Activated T-cell treated with anti-CD3 and anti-CD28 coated beads, Interleukin-2, amount 50 U/mL, for 4 hours (primary cell): ENCODE results near the gene GNS. TPM values are rescaled to one million over a fixed set of nuclear protein-coding genes. Genes with fewer than 3 reads are reported as not detected.

ENCODE experiments used
- ATAC-seq, 2 donors: fragments of 200-7000 bp; cut with Tn5 transposase; one replicate each; pipeline ENCODE4 v1.10.0; 2021
- DNase-seq: peaks from one replicate; pipeline ENCODE4 v3.0.0-alpha.2; 2020
- H3K27me3 Mint-ChIP-seq: one replicate; pipeline ENCODE4 v1.8.0; 2021; ENCODE audit warnings: low read depth, mixed read lengths
- H3K36me3 Mint-ChIP-seq: one replicate; pipeline ENCODE4 v1.8.0; 2022; ENCODE audit warnings: mixed read lengths; ENCODE audit not compliant: insufficient read depth
- H3K4me1 Mint-ChIP-seq: one replicate; pipeline ENCODE4 v1.8.0; 2021; ENCODE audit warnings: low read depth, mixed read lengths
- H3K4me3 Mint-ChIP-seq: one replicate; pipeline ENCODE4 v1.8.0; 2021; ENCODE audit warnings: mild to moderate bottlenecking, moderate library complexity, mixed read lengths
- H3K9me3 Mint-ChIP-seq: one replicate; pipeline ENCODE4 v1.8.0; 2021; ENCODE audit warnings: mixed read lengths
- total RNA-seq, 3 donors: library from RNA; stranded (reverse); gene quantifications; one replicate each; pipeline ENCODE4 v1.2.1, GENCODE V29; 2021

Gene GNS
- total RNA-seq, 3 donors from 2014 or later = 15.7 to 17.2 (median 16.0) TPM

DNA sequence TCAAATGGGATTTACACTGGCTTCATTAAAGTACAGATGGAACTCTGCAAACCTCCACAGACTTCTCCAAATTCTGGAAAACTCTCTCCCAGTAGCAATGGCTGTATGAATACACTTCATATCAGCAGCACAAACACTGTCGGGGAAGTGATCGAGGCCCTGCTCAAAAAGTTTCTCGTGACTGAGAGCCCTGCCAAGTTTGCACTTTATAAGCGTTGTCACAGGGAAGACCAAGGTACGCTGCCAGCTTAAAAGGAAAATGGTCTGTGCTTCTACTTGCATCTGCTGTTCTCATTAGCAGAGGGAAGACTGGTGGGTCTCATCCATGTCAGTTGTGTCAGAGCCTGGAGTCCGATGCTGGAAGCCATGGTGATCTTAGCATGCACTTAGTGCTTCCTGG is 71.0 kb downstream of the GNS start:
- H3K4me1 Mint-ChIP-seq = peaks cover 72% of the 10 kb centered on the region
- H3K27me3 Mint-ChIP-seq = no peaks in the 10 kb centered on the region
- no peak for ATAC-seq
- no peak for DNase-seq
- H3K9me3 Mint-ChIP-seq = no peaks in the 10 kb centered on the region
- H3K4me3 Mint-ChIP-seq = peak overlapping the region; percentile 25
- H3K36me3 Mint-ChIP-seq = peaks cover 38% of the 10 kb centered on the region

DNA sequence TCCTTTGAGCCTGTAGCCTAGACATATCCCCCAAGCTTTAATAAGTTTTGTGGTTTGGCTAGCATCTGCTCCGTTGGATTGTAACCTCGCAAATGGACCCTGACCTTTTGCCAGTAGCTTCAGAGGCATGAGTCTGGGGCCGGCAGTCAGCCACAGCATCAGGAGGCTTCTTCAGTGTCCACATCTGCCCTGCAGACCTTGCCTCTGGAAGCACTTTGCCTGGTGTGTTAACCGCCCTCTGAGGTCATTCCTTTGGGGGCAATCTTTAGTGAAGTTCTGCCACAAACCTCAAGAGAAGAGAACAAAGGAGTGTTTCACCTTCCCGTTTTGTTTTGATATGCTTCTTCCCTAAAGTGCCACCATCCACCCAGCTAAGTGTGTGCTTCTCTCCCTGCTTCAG is 71.4 kb downstream of the GNS start:
- Mint-ChIP-seq H3K9me3 (no peaks in the 10 kb centered on the region), H3K4me1 (peaks cover 74% of the 10 kb centered on the region), H3K4me3 (peak overlapping the region; percentile 25), H3K27me3 (no peaks in the 10 kb centered on the region), H3K36me3 (peaks cover 38% of the 10 kb centered on the region)
- DNase-seq (no peak), ATAC-seq (peak in 1 of 2 donors; percentile 19)

DNA sequence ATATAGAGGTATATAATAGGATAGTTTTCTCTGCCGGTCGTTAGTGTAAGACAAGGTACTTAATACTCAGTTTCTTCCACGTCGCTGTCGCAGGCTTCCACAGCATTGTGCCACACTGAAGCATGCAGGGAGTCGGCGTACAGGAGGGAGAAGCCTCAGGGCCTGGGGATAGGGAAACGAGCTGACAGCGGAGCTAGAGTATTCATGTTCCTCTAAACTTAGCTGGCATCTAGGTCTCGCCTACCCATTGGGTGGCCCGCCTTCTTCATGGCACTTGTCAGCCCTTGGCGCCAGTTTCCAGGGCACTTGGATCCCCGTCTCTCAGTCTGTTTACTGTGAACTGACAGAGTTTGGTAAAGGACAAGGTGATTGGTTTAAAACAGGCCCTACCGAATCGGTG is 73.6 kb downstream of the GNS start:
- Mint-ChIP-seq H3K36me3 (peaks cover 26% of the 10 kb centered on the region), H3K27me3 (no peaks in the 10 kb centered on the region), H3K4me3 (no peak overlapping the region), H3K4me1 (peaks cover 81% of the 10 kb centered on the region), H3K9me3 (no peaks in the 10 kb centered on the region)
- ATAC-seq (no peak), DNase-seq (no peak)

DNA sequence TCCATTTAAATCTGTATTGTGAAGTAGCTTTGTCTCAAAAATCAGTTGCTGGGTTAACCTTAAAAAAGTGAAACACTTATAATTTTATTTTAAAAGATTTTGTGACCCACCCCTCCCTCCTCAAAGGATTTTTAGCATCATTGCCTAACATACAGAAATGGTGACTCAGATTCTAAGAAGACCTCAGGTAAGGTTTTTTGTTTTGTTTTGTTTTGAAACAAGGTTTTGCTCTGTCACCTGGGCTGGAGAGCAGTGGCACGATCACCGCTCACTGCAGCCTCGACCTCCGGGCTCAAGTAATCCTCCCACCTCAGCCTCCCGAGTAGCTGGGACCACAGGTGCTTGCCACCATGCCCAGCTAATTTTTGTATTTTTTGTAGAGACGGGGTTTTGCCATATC is 74.2 kb downstream of the GNS start:
- peaks cover 26% of the 10 kb centered on the region for H3K36me3 Mint-ChIP-seq
- DNase-seq (no peak), ATAC-seq (peak in 1 of 2 donors; percentile 8)
- no peaks in the 10 kb centered on the region for H3K27me3 Mint-ChIP-seq
- H3K4me3 Mint-ChIP-seq = no peak overlapping the region
- H3K4me1 Mint-ChIP-seq = peaks cover 84% of the 10 kb centered on the region
- H3K9me3 Mint-ChIP-seq = no peaks in the 10 kb centered on the region

DNA sequence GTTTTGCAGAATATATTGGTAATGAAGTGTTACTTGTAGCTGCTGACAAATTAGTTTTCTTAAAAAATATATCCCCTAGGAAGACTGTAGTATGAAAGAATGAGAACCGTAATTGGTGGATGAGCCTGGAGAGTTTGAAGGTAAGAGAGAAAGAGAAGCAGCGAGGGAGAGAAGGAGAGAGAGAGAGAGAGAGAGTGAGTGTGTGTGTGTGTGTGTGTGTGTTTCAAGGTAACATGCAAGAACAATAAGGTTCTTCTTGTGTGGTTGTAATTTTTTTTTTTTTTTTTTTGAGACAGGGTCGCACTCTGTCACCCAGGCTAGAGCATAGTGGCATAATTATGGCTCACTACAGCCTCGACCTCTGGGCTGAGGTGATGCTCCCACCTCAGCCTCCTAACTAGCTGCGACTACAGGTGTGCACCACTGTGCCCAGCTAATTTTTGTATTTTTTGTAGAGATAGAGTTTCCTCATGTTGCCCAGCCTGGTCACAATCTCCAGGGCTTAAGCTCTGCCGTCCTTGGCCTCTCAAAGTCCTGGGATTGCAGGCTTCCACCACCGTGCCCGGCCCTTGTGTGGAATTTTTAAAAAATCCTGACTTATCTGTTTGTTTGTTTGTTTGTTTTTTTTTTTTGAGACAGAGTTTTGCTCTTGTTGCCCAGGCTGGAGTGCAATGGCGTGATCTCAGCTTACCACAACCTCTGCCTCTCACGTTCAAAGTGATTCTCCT is 75.2 kb downstream of the GNS start:
- H3K4me3 Mint-ChIP-seq = peak overlapping the region; percentile 59
- DNase-seq (no peak), ATAC-seq (no peak)
- no peaks in the 10 kb centered on the region for H3K9me3 Mint-ChIP-seq
- peaks cover 89% of the 10 kb centered on the region for H3K4me1 Mint-ChIP-seq
- H3K27me3 Mint-ChIP-seq = no peaks in the 10 kb centered on the region
- peaks cover 26% of the 10 kb centered on the region for H3K36me3 Mint-ChIP-seq

DNA sequence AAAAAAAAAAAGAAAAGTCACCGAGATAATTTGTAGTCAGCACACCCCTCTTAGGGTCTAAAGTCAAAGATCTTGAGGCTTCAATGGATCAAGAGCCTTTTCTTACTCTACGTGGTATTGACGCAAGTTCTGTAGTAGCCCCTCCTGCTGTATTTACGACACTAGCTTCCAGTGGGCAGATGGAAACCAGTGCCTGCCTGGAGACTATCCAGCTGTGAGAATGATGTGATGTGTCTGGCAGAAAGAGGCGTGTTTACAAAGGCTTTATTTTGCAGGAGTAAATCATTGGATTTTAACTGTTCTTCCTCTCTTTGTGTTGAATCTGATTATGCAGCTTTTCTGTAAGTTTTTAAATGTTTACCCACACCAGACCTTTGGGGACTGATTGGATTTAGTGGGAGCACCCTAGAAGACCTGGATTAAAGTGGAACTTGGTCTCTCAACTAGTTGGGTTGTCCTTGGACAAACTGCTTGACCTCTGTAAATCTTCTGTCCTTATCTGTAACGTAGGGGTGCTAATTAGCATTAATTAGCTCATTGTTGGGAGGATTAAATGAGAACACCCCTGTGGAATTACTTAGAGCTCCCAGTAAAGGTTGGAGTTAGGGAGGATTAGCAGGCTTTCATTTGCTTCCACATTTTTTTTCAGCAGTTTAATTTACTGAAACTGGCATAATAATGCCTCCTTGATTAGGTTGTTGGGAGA is 76.5 kb downstream of the GNS start:
- no peaks in the 10 kb centered on the region for H3K9me3 Mint-ChIP-seq
- peak overlapping the region; percentile 45 for H3K4me3 Mint-ChIP-seq
- peaks cover 89% of the 10 kb centered on the region for H3K4me1 Mint-ChIP-seq
- peaks cover 13% of the 10 kb centered on the region for H3K36me3 Mint-ChIP-seq
- ATAC-seq (no peak), DNase-seq (no peak)
- no peaks in the 10 kb centered on the region for H3K27me3 Mint-ChIP-seq

DNA sequence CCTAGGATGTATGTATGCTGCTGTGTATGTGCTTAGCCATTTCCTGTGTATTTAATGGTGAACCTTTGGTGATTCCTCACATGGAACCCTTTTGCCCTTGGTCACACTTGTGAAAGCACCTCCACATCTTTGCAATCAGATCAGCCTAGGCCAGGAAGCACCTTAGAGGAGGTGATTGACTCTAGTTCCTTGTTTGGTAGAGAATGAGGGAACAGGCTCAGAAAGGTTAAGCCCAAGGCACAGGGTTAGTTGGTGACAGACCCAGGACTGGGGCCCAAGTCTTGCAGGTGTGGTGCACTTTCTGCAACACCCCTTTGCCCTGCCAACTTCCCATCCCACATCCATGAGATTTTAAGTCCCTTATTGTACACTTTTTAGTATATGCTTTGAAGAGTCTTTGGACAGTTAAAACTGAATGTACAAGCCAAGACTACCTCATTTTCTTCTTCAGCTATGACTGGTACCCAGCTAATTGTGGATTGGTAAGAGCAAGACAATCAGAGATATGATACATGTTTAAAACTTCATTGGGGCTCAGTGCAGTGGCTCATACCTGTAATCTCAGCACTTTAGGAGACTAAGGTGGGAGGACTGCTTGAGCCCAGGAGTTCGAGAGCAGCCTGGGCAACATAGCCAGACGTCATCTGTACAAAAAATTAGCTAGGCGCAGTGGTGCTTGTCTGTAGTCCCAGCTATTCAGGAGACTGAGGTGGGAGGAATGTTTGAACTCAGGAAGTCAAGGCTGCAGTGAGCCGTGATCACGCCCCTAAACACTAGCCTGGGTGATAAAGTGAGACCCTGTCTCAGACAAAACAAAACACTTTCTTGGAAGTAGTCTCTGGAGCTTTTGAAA is 77.8 kb downstream of the GNS start:
- H3K36me3 Mint-ChIP-seq = peaks cover 10% of the 10 kb centered on the region
- H3K9me3 Mint-ChIP-seq = no peaks in the 10 kb centered on the region
- H3K4me1 Mint-ChIP-seq = peaks cover 97% of the 10 kb centered on the region
- peak overlapping the region; percentile 2 for H3K4me3 Mint-ChIP-seq
- no peak for DNase-seq
- peak; percentile 56 to 64 for ATAC-seq
- H3K27me3 Mint-ChIP-seq = no peaks in the 10 kb centered on the region

DNA sequence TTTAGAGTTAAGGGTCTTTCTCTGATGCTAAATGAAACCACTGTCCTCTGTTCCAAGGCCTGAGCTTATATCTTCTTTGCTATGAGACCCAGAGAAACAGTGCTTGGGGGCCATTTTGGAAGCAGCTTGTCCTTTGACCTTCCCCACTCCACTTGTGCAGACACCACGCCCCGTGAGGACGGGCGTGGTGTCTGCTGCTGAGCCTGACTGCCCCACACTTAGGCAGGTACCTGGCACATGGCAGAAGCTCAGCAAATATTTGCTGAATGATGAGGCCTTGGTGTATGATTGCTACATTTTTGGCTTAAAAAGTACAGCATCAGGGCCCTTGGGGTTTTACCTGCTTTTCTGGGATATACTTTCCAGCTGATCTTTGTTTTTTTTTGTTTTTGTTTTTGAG is 79.0 kb downstream of the GNS start:
- Mint-ChIP-seq H3K36me3 (peaks cover 4% of the 10 kb centered on the region), H3K27me3 (no peaks in the 10 kb centered on the region), H3K4me1 (peaks cover 96% of the 10 kb centered on the region), H3K9me3 (no peaks in the 10 kb centered on the region), H3K4me3 (peak overlapping the region; percentile 73)
- ATAC-seq (no peak), DNase-seq (no peak)

DNA sequence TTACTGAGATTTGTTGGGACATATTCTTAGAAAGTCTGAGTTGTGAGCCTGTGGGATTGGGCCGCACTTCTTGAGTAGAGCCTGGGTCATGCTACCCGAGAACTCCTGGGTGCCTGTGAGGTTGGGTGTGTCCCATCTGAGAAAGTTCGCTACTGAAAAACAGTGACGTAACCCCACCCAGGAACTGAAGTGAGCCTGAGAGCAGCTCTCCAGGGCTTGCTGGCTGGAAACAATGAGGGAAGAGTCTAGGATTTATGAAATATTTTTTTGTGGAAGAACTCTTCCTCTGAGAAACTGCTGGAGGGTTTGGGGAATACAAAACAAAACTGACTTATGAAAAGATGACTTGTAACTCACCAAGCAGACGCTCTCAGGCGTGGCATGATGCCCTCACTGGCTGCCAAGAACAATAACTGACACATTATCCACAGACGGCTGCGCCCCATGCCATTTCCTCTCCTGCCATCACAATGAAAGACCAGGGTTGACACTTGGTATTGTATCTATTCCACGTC is 79.7 kb downstream of the GNS start:
- H3K36me3 Mint-ChIP-seq = peaks cover 4% of the 10 kb centered on the region
- H3K27me3 Mint-ChIP-seq = no peaks in the 10 kb centered on the region
- H3K4me3 Mint-ChIP-seq = peak overlapping the region; percentile 73
- H3K9me3 Mint-ChIP-seq = no peaks in the 10 kb centered on the region
- H3K4me1 Mint-ChIP-seq = peaks cover 94% of the 10 kb centered on the region
- peak; percentile 74 to 77 for ATAC-seq
- DNase-seq = peak; percentile 44

DNA sequence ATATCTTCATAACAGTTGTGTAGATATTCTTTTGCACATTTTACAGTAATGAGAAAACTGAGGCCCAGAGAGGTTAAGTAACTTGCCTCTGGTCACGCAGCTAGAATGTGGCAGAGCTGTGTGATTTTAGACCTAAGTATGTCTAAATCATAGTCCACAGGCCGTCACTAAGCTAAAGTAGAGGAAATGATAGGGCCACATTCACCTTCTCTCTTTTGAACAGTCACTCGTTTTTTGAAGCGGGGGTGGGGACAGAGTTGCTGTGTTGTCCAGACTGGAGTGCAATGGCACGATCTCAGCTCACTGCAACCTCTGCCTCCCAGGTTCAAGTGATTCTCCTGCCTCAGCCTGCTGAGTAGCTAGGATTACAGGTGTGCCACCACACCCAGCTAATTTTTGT is 80.4 kb downstream of the GNS start:
- ATAC-seq (no peak), DNase-seq (no peak)
- H3K4me3 Mint-ChIP-seq = no peak overlapping the region
- peaks cover 4% of the 10 kb centered on the region for H3K36me3 Mint-ChIP-seq
- H3K27me3 Mint-ChIP-seq = no peaks in the 10 kb centered on the region
- peaks cover 94% of the 10 kb centered on the region for H3K4me1 Mint-ChIP-seq
- H3K9me3 Mint-ChIP-seq = no peaks in the 10 kb centered on the region

DNA sequence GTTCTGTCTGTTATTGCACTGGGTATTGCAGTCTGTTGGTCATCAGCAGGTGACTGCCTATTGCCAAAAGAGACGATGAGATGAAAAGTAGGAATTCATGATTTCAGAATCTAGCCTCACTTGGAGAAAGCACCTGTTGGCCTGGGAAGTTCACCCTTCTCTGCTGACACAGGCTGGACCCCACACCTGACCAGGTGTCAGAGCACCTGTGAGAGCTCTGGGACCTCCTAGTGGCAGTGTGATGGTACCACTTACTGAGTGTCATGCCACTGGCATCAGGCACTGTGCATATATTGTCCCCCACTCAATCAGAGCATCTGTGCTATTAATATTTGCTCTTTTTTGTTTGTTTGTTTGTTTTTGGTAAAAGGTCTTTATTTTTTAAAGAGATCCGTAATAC is 81.0 kb downstream of the GNS start:
- peaks cover 1% of the 10 kb centered on the region for H3K36me3 Mint-ChIP-seq
- H3K4me1 Mint-ChIP-seq = peaks cover 94% of the 10 kb centered on the region
- no peaks in the 10 kb centered on the region for H3K27me3 Mint-ChIP-seq
- ATAC-seq (no peak), DNase-seq (no peak)
- no peak overlapping the region for H3K4me3 Mint-ChIP-seq
- H3K9me3 Mint-ChIP-seq = no peaks in the 10 kb centered on the region

DNA sequence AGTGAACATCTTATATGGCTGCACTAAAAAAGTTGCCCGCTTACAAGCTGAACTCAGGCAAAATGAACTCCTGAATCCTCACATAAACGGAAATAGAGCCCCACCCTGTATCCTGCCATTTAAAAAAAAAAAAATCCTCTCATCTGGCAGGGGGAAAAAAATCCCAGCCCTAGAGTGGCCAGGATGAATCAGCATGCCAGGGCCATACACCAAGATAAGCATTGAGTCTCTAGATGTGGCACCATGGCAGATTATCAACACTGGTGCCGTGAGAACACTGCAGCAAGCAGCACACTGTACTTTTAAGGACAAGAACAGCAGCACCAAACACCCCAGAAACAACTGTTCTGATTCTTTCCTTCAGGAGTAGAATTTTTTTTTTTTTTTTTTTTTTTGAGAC is 83.4 kb downstream of the GNS start:
- Mint-ChIP-seq H3K4me3 (no peak overlapping the region), H3K4me1 (peaks cover 91% of the 10 kb centered on the region), H3K9me3 (no peaks in the 10 kb centered on the region), H3K27me3 (no peaks in the 10 kb centered on the region), H3K36me3 (no peaks in the 10 kb centered on the region)
- no peak for DNase-seq
- no peak for ATAC-seq

DNA sequence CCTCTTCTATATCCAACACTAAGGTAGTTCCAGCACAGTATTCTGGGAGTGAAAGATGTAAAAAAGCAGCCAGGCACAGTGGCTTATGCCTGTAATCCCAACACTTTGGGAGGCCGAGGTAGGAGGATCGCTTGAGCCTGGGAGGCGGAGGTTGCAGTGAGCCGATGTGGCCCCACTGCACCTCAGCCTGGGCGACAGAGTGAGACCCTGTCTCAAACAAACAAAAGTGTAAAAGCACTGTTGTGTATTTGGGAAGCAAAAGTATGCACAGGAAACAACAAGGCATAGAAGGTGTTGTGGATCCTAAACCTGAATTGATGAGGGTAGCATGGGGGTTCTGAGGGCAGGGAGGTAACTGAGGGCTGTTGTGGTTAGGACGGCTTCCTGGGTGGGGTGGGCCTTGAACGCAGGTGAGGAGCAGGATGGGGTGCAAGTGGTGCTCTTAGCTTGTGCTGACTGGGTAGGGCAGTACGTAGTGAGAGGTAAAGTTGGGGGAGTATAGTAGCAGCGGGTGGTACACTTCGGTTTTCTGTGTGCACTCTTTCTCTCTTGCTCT is 84.8 kb downstream of the GNS start:
- ATAC-seq = peak in 1 of 2 donors; percentile 7
- Mint-ChIP-seq H3K27me3 (no peaks in the 10 kb centered on the region), H3K36me3 (no peaks in the 10 kb centered on the region), H3K9me3 (no peaks in the 10 kb centered on the region), H3K4me3 (peak overlapping the region; percentile 77), H3K4me1 (peaks cover 91% of the 10 kb centered on the region)
- peak; percentile 29 for DNase-seq
